BJ (cell line): Measurements from ENCODE around the gene DOCK6. TPM values are rescaled to one million over a fixed set of nuclear protein-coding genes. Genes with fewer than 3 reads are reported as not detected.

Experiments used
- CTCF ChIA-PET: fragments of 350-600 bp; formaldehyde crosslinking; extraction: SDS; loops from one replicate; lab custom pipeline; 2021; ENCODE audit warnings: antibody characterized with exemption, inconsistent platforms; lab: Yijun Ruan, JAX
- POLR2A ChIA-PET: fragments of 300-600 bp; sonication (Branson Sonifier 250); formaldehyde crosslinking; extraction: SDS; loops from one replicate; lab custom pipeline; 2021; ENCODE audit warnings: antibody characterized with exemption; lab: Charles Lee
- DNase-seq: peaks from one replicate; pipeline ENCODE4 v3.0.0-alpha.2; 2011; ENCODE audit warnings: low read depth
- H3K27me3 ChIP-seq: 2 replicates; pipeline ENCODE4 v1.6.0; 2011; ENCODE audit warnings: low read length; ENCODE audit not compliant: control insufficient read depth, insufficient read depth
- H3K36me3 ChIP-seq: 2 replicates; pipeline ENCODE4 v1.5.1; 2011; ENCODE audit warnings: low read length; ENCODE audit not compliant: control insufficient read depth, insufficient read depth
- H3K4me3 ChIP-seq: 2 replicates; pipeline ENCODE4 v1.5.1; 2011; ENCODE audit warnings: low read depth, mild to moderate bottlenecking, control low read depth, low read length
- CTCF ChIP-seq: IDR thresholded peaks from 2 replicates; pipeline ENCODE4 v1.5.1; 2011; ENCODE audit warnings: low read depth, mild to moderate bottlenecking, control low read depth, inconsistent platforms, low read length, moderate library complexity; ENCODE audit not compliant: insufficient read depth
- polyA plus RNA-seq: library from polyadenylated mRNA; depleted of rRNA; stranded (reverse); fragments of >200 nt; gene quantifications from 2 replicates; pipeline ENCODE4 v1.2.3, GENCODE V29; 2011

The DOCK6 gene
- polyA plus RNA-seq, 1 experiment = 15.2 TPM

DNA sequence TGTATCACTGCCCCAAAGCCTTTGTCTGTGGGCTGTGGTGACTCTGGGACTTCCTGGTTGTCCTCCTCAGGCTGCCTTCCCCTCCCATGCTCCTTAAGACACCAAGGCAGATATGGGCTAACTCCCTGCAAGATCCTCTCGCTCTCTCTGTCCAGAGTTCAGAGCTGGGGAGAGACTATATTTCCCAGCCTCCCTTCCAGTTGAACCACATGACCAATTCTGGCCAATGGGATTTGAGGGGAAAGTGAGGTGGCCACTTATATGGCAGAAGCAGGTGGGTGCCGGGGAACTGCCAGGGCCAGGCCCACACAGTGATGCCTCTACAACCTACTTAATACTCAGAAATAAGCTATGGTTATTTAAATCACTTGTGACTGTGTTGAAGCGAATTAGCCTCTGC lies 39.1 kb downstream of the DOCK6 start:
- ChIA-PET CTCF (interaction anchor here (1.2 to 2.5 kb wide), 3 partner anchors 8 to 97 kb away, joined by 4 to 16 read pairs (median 6); no protein-coding TSS in a partner anchor), POLR2A (no interaction called here)

GRCh38 chr19:11221082-11221598 lies 41.2 kb downstream of the DOCK6 start:
- Histone ChIP-seq H3K36me3 (peaks cover 15% of the 10 kb centered on the region), H3K4me3 (no peak overlapping the region), H3K27me3 (no peaks in the 10 kb centered on the region)
- no peak for TF ChIP-seq CTCF
- POLR2A ChIA-PET = no interaction called here
- DNase-seq = no peak
- CTCF ChIA-PET = no interaction called here

More for the DNA sequence above, 39.1 kb downstream of the DOCK6 start:
- TF ChIP-seq CTCF = no peak
- peaks cover 15% of the 10 kb centered on the region for H3K36me3 ChIP-seq
- no peak overlapping the region for H3K4me3 ChIP-seq
- no peaks in the 10 kb centered on the region for H3K27me3 ChIP-seq
- no peak for DNase-seq

DNA sequence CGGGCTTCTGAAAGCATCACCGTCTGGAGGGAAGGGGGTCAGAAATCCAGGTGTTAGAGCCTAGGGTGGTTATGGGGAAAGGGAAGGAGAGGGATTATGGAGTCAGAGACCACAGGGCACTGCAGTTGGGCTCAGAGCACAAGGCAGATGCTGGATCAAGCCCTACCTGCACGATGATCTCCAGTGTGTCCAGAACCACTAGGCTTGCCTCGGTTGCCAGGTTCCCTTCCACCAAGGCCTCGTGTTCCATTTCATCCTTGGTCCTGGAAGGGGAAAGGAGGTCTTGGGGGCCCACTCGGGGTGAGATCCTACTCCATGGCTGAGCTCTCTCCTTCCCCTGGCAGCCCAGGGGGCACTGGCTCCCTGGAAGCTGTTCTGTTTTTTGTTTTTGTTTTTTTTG lies 47.9 kb downstream of the DOCK6 start:
- Histone ChIP-seq H3K27me3 (no peaks in the 10 kb centered on the region), H3K4me3 (no peak overlapping the region), H3K36me3 (peaks cover 12% of the 10 kb centered on the region)
- no peak for TF ChIP-seq CTCF
- POLR2A ChIA-PET = no interaction called here
- CTCF ChIA-PET = interaction anchor here (0.6 to 1.6 kb wide), 2 partner anchors 12 to 124 kb away, joined by 3 to 5 read pairs; no protein-coding TSS in a partner anchor
- DNase-seq = no peak

DNA sequence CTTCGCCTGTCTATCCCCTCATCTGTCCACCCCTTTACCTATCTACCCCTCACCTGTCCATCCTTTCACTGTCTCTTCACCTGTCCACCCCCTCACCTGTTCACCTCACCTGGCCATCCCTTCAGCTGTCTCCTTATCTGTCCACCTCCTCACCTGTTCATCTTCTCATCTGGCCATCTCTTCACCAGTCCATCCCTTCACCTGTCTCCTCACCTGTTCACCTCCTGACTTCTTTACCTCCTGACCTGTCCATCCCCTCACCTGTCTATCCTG lies 51.7 kb downstream of the DOCK6 start:
- Histone ChIP-seq H3K4me3 (no peak overlapping the region), H3K27me3 (no peaks in the 10 kb centered on the region), H3K36me3 (peaks cover 16% of the 10 kb centered on the region)
- POLR2A ChIA-PET = no interaction called here
- no peak for DNase-seq
- TF ChIP-seq CTCF = no peak
- CTCF ChIA-PET = no interaction called here

DNA sequence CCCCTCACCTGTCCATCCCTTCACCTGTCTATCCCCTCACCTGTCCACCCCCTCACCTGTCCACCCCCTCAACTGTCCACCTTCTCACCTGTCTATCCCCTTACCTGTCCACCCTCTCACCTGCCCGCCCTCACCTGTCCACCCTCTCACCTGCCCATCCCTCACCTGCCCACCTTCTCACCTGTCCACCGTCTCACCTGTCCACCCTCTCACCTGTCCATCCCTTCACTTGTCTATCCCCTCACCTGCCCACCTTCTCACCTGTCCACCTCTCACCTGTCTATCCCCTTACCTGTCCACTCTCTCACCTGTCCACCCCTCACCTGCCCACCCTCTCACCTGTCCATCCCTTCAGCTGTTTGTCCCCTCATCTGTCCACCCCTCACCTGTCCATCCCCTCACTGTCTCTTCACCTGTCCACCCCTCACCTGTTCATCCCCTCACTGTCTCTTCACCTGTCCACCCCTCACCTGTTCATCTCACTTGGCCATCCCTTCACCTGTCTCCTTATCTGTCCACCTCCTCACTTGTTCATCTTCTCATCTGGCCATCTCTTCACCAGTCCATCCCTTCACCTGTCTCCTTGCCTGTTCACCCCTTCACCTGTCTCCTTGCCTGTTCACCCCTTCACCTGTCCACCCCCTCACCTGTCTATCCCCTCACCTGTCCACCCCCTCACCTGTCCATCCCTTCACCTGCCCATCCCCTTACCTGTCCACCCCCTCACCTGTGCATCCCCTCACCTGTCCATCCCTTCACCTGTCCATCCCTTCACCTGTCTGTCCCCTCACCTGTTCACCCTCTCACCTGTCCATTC lies 52.3 kb downstream of the DOCK6 start:
- ChIA-PET CTCF (no interaction called here), POLR2A (no interaction called here)
- H3K27me3 ChIP-seq = no peaks in the 10 kb centered on the region
- peaks cover 13% of the 10 kb centered on the region for H3K36me3 ChIP-seq
- no peak overlapping the region for H3K4me3 ChIP-seq
- no peak for TF ChIP-seq CTCF
- DNase-seq = no peak
